ENCODE data around the gene SESN1.

DNA sequence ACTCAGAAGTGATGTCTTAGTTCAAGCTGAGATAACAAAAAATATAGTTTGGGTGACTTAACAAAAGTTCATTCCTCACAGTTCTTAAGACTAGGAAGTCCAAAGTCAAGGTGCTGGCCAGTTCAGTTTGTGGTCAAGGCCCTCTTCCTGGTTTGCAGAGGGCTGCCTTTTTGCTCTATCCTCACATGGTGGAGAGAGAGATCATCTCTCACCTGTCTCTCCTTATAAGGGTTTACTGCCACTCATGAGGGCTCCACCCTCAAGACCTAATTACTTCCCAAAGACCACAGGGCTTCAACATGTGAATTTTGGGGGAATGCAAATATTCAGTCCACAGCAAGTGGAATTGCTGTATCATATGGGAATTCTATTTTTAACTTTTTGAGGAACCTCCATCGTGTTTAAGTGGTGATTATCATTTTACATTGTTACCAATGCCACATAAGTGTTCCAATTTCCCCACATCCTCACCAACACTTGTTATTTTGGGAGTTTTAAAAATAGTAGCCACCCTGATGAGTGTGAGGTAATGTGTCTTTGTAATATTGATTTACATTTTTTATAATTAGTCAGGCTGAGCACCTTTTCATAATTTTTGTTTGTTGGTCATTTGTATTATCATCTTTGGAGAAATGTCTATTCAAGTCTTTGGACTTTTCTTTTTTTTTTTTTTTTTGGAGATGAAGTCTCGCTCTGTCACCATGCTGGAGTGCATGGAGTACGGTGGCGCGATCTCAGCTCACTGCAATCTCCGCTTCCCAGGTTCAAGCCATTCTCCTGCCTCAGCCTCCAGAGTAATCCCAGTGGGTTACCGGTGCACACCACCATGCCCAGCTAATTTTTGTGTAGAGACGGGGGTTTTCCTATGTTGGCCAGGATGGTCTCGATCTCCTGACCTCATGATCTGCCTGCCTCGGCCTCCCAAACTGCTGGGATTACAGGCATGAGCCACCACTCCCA is 112.2 kb downstream of the SESN1 start:
- TF ChIP-seq, protein P1, sequence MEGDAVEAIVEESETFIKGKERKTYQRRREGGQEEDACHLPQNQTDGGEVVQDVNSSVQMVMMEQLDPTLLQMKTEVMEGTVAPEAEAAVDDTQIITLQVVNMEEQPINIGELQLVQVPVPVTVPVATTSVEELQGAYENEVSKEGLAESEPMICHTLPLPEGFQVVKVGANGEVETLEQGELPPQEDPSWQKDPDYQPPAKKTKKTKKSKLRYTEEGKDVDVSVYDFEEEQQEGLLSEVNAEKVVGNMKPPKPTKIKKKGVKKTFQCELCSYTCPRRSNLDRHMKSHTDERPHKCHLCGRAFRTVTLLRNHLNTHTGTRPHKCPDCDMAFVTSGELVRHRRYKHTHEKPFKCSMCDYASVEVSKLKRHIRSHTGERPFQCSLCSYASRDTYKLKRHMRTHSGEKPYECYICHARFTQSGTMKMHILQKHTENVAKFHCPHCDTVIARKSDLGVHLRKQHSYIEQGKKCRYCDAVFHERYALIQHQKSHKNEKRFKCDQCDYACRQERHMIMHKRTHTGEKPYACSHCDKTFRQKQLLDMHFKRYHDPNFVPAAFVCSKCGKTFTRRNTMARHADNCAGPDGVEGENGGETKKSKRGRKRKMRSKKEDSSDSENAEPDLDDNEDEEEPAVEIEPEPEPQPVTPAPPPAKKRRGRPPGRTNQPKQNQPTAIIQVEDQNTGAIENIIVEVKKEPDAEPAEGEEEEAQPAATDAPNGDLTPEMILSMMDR (conservative IDR thresholded peaks at IDR 0.05; ENCODE audit: low read length), result no peak
- no peak for TF ChIP-seq EZH2phosphoT487 (IDR thresholded peaks at IDR 0.05; ENCODE audit: borderline replicate concordance)
